NCI-H1105 treated with DMSO at 0.1 percent for 48 hours (cell line): ENCODE measurements around the gene NDUFB5.
"Not testable (repeated sequence)": the region's sequence is repeated elsewhere in the genome, so short reads cannot be mapped to it uniquely, and the experiment has no call there.

ENCODE experiments used
- DNase-seq: peaks from one replicate; lab custom pipeline; 2025; lab: John Stamatoyannopoulos, UW

Gene NDUFB5

GRCh38 chr3:179630753-179631451 is 26.3 kb downstream of the NDUFB5 start:
- DNase-seq, result no peak

GRCh38 chr3:179640469-179640868 is 35.9 kb downstream of the NDUFB5 start:
- DNase-seq, result no peak

- DNase-seq, result no peak
Observed at GRCh38 chr3:179642871-179643270, 38.3 kb downstream of the NDUFB5 start.

- not testable (repeated sequence) for DNase-seq
Observed at GRCh38 chr3:179643837-179644236, 39.2 kb downstream of the NDUFB5 start.

- no peak for DNase-seq
Observed at GRCh38 chr3:179646177-179646576, 41.6 kb downstream of the NDUFB5 start.

GRCh38 chr3:179651687-179652446 is 47.3 kb downstream of the NDUFB5 start:
- DNase-seq, result no peak

- peak; percentile 90 for DNase-seq
Observed at GRCh38 chr3:179652447-179653095, 48.0 kb downstream of the NDUFB5 start, which contains the start of gene USP13. USP13 (plus strand) TSS chr3:179653040; CDS start chr3:179653226, 186 bp downstream.

- DNase-seq, result peak; percentile 86
Observed at GRCh38 chr3:179653096-179653797, 48.7 kb downstream of the NDUFB5 start.

- DNase-seq, result no peak
Observed at GRCh38 chr3:179655236-179655635, 50.6 kb downstream of the NDUFB5 start.

- DNase-seq, result no peak
Observed at GRCh38 chr3:179658606-179659005, 54.0 kb downstream of the NDUFB5 start.

- DNase-seq, result no peak
Observed at GRCh38 chr3:179660872-179661271, 56.3 kb downstream of the NDUFB5 start.

GRCh38 chr3:179661777-179662176 is 57.2 kb downstream of the NDUFB5 start:
- no peak for DNase-seq

GRCh38 chr3:179663093-179663492 is 58.5 kb downstream of the NDUFB5 start:
- no peak for DNase-seq

GRCh38 chr3:179666030-179666429 is 61.4 kb downstream of the NDUFB5 start:
- DNase-seq, result no peak

- DNase-seq, result peak; percentile 94
Observed at GRCh38 chr3:179666436-179667035, 61.9 kb downstream of the NDUFB5 start.

- no peak for DNase-seq
Observed at GRCh38 chr3:179668429-179668828, 63.8 kb downstream of the NDUFB5 start.

- no peak for DNase-seq
Observed at GRCh38 chr3:179670311-179670710, 65.7 kb downstream of the NDUFB5 start.

- DNase-seq, result no peak
Observed at GRCh38 chr3:179671309-179671708, 66.7 kb downstream of the NDUFB5 start.

GRCh38 chr3:179671747-179672242 is 67.2 kb downstream of the NDUFB5 start:
- DNase-seq, result no peak

GRCh38 chr3:179672918-179673317 is 68.3 kb downstream of the NDUFB5 start:
- DNase-seq, result no peak

- no peak for DNase-seq
Observed at GRCh38 chr3:179673523-179673922, 68.9 kb downstream of the NDUFB5 start.

- no peak for DNase-seq
Observed at GRCh38 chr3:179676081-179676480, 71.5 kb downstream of the NDUFB5 start.
